Ovary (tissue), 9 donors: ENCODE results near the gene PAM16. TPM values are rescaled to one million over a fixed set of nuclear protein-coding genes. Genes with fewer than 3 reads are reported as not detected.
A peak's percentile ranks its signal among the peaks of the same experiment; 100 is the strongest.

Source experiments
- DNase-seq, 5 donors: peaks; one replicate each; pipeline ENCODE4 v3.0.0-alpha.2; 2019 to 2020
- H3K27ac ChIP-seq, 2 donors: fragments of 200-600 bp; one replicate each; pipeline versions ENCODE4 v1.5.1 to v1.8.0; 2019 to 2022
- H3K27me3 ChIP-seq: fragments of 200-600 bp; one replicate; pipeline ENCODE4 v1.8.0; 2022
- H3K36me3 ChIP-seq: fragments of 200-600 bp; sonication (generic); one replicate; pipeline ENCODE4 v1.5.1; 2019
- H3K4me1 ChIP-seq: one replicate; pipeline ENCODE4 v1.8.1; 2013; ENCODE audit warnings: mild to moderate bottlenecking, moderate library complexity; ENCODE audit not compliant: insufficient read depth
- H3K4me3 ChIP-seq: fragments of 200-600 bp; sonication (generic); one replicate; pipeline ENCODE4 v1.5.1; 2017
- H3K9me3 ChIP-seq, 2 donors: fragments of 200-600 bp in 1 of 2; sonication (generic) in 1 of 2; one replicate each; pipeline versions ENCODE4 v1.5.1 to v1.8.1; 2013 to 2019; ENCODE audit warnings: mild to moderate bottlenecking in 1 of 2, moderate library complexity in 1 of 2
- CTCF ChIP-seq, 3 donors: fragments of 450-650 bp in 2 of 3; fragments of 200-600 bp in 1 of 3; IDR thresholded peaks; one replicate each; pipeline versions ENCODE4 v1.5.1 to v1.8.0; 2016 to 2022; ENCODE audit warnings: antibody characterized with exemption in 3 of 3, mild to moderate bottlenecking in 1 of 3
- EP300 ChIP-seq: sonication (generic); formaldehyde crosslinking; IDR thresholded peaks from one replicate; pipeline ENCODE4 v1.6.1; 2017; ENCODE audit warnings: antibody characterized with exemption
- POLR2A ChIP-seq: fragments of 450-650 bp; IDR thresholded peaks from one replicate; pipeline ENCODE4 v1.6.1; 2017; ENCODE audit warnings: antibody characterized with exemption, mild to moderate bottlenecking, moderate library complexity
- WGBS, 3 donors: extraction: QIAGEN DNeasy Blood & Tissue Kit in 1 of 3; methylation state at CpG; one replicate each; pipeline versions ENCODE4 v1.1.5 to v1.1.7; 2013 to 2017; 5-methylcytosine and 5-hydroxymethylcytosine counted together
- intact Hi-C, 4 donors: fragments of 100-400 bp; cut with DNase I; formaldehyde crosslinking; loops; one replicate each; pipeline versions ENCODE4 v1.11.0 to v1.15.1; 2022 to 2023
- polyA plus RNA-seq, 2 donors: library from polyadenylated mRNA; stranded (reverse); fragments of 200-250 nt in 1 of 2; fragments of 350-450 nt in 1 of 2; fragmentation: Illumina TruSeq in 1 of 2; extraction: RNeasy Lipid Tissue Mini Kit (QIAGEN cat#74804) in 1 of 2; gene quantifications; one replicate each; pipeline ENCODE4 v1.2.3, GENCODE V29; 2013 to 2014
- total RNA-seq, 7 donors: library from RNA; depleted of rRNA in 2 of 7; stranded (reverse); fragments of >200 nt in 2 of 7; fragmentation: NEBNext Ultra II Directional in 3 of 7; extraction: Animal tissue kit (Norgen Biotek cat#: 25700) in 3 of 7; gene quantifications; one replicate each; pipeline versions ENCODE4 v1.1.0 to v1.2.4, GENCODE V29; 2016 to 2023
- donor health status: DM: no; HTN: no; CAD: no; lungs with moderate emphysema.
- donor health status: DM: no; HTN: no; CAD: no.
- donor health status: Bipolar disorder and iron deficiency.
- donor health status: DM: yes; HTN: yes; CAD: no.
- donor health status: DM: no; HTN: no; CAD: no.
- donor health status: DM: yes; HTN: yes; CAD: no.

Gene PAM16
- total and polyA plus RNA-seq, 9 donors = 18.5 to 47.2 (median 35.7) TPM

DNA sequence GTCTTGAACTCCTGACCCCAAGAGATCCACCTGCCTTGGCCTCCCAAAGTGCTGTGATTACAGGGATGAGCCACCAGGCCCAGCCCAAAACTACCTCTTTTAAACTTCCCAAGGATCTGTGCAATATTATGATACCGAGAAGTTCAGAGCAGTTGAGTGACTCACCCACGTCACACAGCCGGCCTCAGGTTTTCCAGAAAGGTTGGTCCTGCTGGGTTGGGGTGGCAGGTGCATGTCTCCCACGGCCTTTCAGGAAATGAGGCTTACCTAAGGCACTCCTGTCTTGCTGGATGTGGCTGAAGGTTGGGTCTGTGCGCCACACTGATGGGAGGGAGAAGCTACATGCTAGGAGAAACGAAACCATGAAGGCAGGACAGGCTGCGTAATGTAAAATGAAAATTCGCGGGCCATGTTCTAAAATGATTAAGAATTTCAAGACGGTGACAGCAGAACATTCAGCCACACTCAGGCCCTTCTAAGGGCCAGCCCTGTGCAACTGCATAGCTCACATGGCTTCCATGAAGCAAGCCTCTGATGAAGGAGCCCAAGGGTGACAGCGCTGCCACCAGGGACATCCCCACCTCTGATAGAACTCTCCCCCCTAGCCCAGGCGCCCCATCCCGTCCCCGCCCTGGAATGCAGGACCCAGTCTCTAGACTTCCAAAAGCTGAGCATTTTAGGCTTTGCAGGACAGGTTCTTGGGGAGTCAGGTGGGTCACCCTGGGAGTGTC is 41.9 kb downstream of the PAM16 start:
- DNase-seq = no peak
- WGBS, 3 donors = 88 to 90% (median 90%) methylated on average over 14 of the region's 14 CpGs
- Histone ChIP-seq H3K9me3 (no peaks in the 10 kb centered on the region), H3K27ac (no peak overlapping the region), H3K4me1 (peaks cover 3% of the 10 kb centered on the region), H3K27me3 (no peaks in the 10 kb centered on the region), H3K4me3 (no peak overlapping the region), H3K36me3 (no peaks in the 10 kb centered on the region)
- intact Hi-C loops = no loop called here
- TF ChIP-seq POLR2A = no peak
- no peak for TF ChIP-seq EP300
- no peak for TF ChIP-seq CTCF (IDR thresholded peaks at IDR 0.05)

DNA sequence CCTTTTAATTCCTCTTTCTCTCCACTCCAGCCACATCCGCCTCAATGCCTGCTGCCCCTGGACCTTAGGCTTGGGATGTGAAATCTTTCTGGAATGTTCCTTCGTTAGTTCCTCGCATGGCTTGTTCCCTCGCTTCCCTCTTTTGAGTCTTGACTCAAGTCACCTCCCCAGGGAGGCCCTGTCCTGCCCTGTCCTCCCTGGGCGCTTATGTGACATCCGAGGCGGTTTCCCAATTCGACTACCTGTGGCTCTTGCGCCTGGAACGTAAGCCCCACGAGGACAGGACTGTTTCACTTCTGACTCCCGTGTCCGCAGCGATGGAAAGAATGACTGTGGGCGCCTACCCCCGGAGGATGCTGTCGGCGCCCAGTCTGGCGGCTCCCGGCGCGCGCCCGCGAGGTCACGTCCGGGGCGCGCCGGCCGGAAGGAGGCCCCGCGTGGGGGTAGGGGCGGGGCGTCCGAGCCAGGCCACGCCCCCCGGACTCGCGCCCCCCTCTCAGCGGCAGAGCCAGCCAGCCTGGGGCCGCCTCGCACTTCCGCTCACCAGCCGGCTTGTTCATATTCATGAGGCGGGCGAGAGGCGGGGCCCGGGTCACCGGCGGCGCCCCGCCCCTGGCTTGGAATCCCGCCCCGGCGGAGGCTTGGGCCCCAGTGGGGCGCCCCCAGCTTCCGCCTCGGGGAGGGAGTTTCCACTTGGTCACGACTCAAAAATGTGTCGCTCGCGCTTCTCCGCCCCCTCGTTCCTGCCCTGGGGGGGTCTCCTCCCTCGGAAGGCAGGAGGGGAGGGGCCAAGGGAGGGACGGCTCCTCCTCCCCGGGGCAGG is 43.7 kb downstream of the PAM16 start:
- WGBS, 3 donors = 7 to 19% (median 14%) methylated on average over 28 to 68 of the region's 68 CpGs
- no peak for TF ChIP-seq CTCF (IDR thresholded peaks at IDR 0.05)
- peak; percentile 62 for TF ChIP-seq EP300
- no peak for TF ChIP-seq POLR2A
- intact Hi-C loops = no loop called here

DNA sequence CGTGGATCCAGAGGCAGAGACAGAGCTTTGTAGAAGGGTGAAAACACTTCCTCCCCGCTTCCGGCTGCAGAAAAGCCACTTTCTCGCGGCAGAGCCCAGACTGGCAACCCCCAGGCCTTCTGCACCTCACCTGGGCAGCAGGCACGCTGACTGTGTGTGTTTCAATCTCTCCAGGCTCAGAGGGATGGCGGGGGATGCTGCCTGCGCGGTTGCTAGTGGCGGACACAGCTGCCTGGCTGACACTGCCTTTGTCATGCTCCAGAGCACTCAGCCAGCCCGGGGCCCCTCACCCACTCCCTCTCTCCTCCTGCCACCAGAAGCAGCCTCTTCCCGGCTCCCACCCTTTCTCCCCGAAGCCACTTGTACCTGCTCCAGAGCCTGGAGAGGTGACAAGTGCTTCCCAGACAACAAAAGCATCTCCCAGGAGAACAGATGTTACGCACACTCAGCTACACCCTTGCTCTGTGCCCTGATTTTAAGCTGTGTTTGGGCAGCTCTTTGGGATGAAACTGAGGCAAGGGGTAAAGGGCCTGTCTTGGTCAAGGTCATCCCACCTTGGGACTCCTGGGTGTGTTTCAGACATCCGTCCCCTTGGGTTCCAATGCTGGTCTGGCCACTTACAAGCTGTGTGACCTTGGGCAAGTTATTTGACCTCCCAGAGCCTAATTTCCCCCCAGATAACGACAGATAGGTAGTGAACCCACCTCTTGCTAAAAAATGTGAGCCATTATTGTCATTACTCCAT is 44.5 kb downstream of the PAM16 start:
- Histone ChIP-seq H3K36me3 (no peaks in the 10 kb centered on the region), H3K4me3 (peak overlapping the region; percentile 40), H3K9me3 (no peaks in the 10 kb centered on the region), H3K4me1 (no peaks in the 10 kb centered on the region), H3K27me3 (no peaks in the 10 kb centered on the region), H3K27ac (peak overlapping the region; percentile 50 to 63)
- intact Hi-C loops = no loop called here
- WGBS, 3 donors = 77 to 84% (median 83%) methylated on average over 16 of the region's 16 CpGs
- TF ChIP-seq CTCF (IDR thresholded peaks at IDR 0.05) (no peak), POLR2A (no peak), EP300 (no peak)
- peak in 2 of 5 donors; percentile 37 to 45 for DNase-seq

More for the DNA sequence above, 43.7 kb downstream of the PAM16 start:
- Histone ChIP-seq H3K4me3 (peak overlapping the region; percentile 40), H3K27me3 (no peaks in the 10 kb centered on the region), H3K9me3 (no peaks in the 10 kb centered on the region), H3K36me3 (no peaks in the 10 kb centered on the region), H3K4me1 (no peaks in the 10 kb centered on the region), H3K27ac (peak overlapping the region; percentile 50 to 63)
- DNase-seq = peak; percentile 93 to 96 (median 95)

- intact Hi-C loops = no loop called here
- Histone ChIP-seq H3K27me3 (no peaks in the 10 kb centered on the region), H3K36me3 (no peaks in the 10 kb centered on the region), H3K4me1 (peaks cover 5% of the 10 kb centered on the region), H3K9me3 (no peaks in the 10 kb centered on the region), H3K27ac (no peak overlapping the region), H3K4me3 (no peak overlapping the region)
- WGBS, 3 donors = 77 to 80% (median 80%) methylated on average over 13 of the region's 13 CpGs
- DNase-seq = no peak
- TF ChIP-seq CTCF (IDR thresholded peaks at IDR 0.05) (no peak), POLR2A (no peak)
These were observed 47.1 kb downstream of the PAM16 start for GRCh38 chr16:4303973-4304372.
